Activated CD4-positive, alpha-beta T cell treated with anti-CD3 and anti-CD28 coated beads for 24 hours (primary cell): ENCODE measurements around the gene HSD17B3.
A peak's percentile ranks its signal among the peaks of the same experiment; 100 is the strongest.
"Not testable (repeated sequence)": the region's sequence is repeated elsewhere in the genome, so short reads cannot be mapped to it uniquely, and the experiment has no call there.

Source experiments
- DNase-seq, 2 donors: peaks; one replicate each; pipeline ENCODE4 v3.0.0-alpha.2; 2020; ENCODE audit warnings: low read depth in 2 of 2

The HSD17B3 gene

DNA sequence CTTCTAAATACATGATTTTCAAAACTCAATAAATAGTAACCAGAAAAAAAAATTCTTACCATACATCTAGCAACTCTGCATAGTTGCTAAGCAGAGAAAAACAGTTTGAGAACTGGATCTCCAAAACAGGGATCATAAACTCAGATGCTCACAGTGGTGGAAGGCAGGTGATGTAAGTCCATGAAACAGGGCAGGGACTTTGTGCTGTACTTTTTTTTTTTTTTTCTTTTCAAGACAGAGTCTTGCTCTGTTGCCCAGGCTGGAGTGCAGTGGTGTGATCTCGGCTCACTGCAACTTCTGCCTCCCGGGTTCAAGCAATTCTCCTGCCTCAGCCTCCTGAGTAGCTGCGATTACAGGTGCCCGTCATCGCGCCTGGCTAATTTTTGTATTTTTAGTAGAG lies 5.0 kb upstream of the HSD17B3 start:
- not testable (repeated sequence) for DNase-seq

DNA sequence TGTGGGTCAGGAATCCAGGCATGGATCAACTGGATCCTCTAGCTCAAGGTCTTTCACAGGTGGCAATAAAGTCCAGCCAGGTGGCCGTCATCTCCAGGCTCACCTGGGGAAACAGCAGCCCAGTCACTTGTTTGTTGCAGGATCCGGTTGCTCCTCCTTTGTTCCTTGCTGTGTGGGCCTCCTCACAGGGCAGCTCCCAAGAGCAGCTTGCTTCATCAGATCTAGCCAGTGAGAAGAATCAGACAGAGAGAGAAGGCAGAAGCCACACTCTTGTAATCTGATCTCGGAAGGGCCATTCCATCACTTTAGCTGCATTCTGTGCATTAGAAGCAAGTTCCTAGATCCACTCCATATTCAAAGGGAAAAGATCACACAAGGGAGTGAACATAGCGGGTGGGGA lies 3.2 kb upstream of the HSD17B3 start:
- no peak for DNase-seq

DNA sequence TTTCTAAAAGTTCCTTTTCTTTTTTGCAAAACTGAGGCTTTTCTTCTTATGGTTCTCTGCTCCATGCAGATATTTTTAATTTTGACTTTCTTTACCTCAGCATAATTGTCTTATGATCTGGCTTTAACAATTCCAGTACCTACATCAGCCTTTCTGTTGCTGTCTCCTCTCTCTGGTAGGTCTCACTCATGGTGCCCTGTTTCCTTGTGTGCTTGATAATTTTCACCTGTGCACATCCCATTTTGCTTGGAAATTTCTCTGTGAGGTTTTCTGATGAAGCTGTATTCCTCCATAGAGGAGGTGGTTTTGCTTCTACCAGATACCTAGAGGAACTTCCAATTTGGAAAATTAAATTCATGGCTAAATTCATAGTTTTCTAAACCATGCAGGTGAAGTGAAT lies 2.3 kb upstream of the HSD17B3 start:
- DNase-seq: no peak

DNA sequence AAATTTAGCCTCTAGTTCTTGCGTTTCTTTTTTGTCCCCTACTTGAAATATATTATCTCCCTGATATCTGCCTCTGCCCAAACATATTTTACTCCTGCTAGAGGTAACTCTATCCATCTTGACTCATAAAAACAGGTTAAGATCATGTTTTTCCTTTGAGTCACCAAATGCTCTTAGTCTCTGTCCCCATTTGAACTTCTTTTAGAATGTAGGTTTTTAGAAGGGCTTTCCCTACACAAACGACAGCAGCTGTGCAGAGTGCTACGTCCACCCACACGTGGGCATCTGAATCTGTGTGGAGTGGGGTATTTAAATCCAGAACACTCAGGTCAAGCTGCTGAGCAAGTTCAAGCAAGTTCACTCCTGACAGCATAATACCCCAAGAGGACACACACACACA lies 2.2 kb downstream of the HSD17B3 start:
- DNase-seq: no peak

DNA sequence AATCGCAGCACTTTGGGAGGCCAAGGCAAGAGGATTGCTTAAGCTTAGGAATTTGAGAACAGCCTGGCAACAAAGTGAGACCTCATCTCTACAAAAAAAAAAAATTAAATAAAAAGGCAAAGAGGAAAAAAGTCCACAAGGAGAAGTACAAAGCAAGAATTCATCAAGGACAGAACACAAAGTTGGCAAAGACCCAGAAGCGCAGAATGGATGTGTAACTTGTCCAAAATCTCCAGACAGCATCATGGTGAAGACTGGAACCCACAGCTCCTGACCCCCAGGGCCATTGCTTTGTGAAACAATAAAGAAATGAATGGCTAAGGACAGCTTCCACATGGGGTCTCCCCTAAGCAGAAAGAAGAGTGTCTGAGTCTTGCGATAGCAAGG lies 7.8 kb downstream of the HSD17B3 start:
- no peak for DNase-seq

DNA sequence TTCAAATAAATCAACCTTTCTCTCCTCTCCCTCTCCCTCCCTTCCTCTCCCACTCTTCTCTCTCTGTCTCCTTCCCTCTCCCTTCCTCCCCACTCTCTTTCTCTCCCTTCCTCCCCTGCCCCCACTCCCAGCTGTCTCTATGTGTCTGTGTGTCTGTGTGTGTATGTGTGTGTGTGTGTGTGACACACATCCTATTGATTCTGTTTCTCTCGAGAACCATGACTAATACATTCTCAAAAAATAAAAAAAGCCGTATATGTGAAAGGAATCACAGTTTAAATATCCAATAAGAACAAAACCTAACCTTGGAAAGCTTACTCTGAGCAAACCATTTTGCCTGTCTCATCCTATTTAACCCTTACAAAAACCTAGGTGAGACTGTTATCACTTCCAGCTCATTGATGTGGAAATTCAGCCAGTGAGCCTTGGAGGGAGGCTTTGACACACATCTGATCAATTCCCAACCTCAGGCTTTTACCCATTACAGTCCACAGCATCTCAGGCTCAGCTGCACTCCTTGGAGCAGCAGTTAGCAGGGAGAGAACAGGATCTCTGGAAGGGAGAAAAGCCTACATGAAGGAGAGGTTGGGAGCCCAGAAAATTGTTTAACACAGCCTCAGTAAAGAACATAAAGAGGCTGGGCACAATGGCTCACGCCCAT lies 8.3 kb downstream of the HSD17B3 start:
- DNase-seq: no peak

DNA sequence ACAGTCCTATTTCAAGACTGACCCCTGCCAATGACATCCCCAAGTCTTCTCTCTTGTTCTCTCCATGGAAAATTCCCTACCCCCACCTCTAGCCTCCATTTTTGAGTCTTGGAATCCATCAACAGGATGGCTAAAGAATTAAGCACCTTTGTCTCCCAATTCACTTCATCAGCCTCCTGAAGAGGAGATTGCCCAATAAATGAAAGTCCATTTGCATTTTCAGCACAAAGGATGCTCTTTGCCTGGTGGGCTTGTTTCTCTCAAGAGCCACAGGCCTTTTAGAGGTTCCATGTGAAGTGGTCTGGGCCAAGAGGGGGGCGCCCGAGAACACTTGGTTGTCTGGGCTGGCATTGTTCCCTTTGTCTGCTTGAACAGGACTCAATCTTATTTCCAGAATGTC lies 12.6 kb downstream of the HSD17B3 start:
- no peak for DNase-seq

DNA sequence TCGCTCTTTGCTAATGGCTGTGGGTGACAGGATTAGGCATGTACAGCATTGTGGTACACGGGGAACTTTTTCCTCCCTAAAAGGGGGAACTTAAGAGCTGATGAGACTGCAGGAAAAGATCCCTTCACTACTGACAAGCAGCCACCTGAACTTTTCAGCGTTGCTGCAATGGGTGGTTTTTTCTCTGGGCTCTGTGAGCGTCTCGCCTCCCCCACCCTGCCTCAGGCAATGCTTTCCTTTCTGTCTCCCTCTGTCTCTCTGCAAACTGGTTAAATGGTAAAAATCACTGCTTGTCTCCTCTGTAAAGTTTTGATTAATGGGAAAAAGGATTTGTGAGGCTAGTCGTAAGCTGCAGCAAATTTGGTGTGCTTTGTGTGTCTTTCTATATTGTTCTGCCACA lies 20.3 kb downstream of the HSD17B3 start:
- DNase-seq: no peak

DNA sequence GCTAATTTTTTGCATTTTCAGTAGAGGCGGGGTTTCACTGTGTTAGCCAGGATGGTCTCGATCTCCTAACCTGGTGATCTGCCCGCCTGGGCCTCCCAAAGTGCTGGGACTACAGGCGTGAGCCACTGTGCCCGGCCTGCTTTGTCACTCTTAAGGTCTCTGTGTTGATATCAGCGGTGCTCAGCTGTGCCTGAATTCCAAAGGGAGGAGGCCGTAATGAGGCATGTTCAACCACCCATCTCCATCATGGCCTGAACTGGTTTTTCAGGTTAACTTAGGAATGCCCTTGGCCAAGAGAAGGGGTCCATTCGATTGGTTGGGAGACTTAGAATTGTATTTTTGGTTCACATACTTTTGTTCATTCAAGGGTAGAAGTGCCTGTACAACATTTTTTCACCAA lies 22.0 kb downstream of the HSD17B3 start:
- no peak for DNase-seq

DNA sequence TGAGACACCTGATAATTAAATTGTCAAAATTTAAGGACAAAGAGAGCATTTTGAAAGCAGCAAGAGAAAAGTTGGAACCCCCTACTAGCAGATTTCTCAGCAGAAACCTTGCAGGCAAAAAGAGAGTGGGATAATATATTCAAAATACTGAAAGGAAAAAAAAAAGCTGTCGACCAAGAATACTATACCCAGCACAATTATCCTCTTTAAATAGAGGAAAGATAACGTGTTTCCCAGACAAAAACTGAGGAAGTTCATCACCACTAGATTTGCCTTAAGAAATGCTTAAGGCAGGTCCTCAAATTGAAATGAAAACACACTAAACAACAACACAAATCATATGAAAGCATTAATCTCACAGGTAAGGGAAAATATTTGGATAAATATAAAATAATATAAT lies 27.0 kb downstream of the HSD17B3 start:
- DNase-seq: no peak

DNA sequence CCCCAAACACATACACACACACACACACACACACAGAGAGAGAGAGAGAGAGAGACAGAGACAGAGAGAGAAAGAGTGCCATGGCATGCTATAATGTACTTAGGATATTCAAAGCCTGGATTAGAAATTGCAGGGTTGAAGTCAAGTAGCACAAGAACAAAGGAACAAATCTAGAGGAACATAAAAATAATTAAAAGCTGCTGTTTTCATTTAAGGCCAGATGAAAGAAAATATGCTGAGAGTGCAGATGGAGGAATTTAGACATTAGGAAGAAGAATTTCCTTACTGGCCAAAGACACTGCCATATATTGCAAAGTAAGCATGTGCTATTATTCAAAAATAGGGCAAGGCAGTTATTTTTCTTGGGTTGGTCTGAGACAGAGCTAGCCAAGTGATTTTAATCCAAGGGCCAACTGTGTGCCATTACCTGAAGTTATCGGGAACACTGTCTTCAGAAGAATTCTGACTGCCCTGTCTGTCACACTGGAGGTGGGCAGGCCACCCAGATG lies 31.7 kb downstream of the HSD17B3 start:
- DNase-seq: no peak

DNA sequence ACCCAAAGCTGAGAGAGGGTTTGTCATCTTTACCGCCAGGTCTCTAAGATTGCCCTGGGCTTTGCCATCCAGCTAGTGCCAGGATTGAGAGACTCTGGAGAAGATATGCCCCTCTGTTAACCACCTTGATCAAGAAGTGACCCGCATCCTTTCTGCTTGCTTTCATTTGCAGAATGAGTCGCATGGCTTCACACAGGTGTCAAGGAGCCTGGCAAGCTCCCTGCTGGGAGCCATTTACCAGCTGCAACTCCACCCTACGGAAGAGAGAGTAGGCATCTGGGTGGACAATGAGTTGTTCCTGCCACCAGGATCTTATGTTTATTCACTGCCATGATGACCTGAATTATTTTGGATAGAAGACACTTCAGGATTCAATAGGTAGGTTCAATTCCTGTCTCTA lies 43.0 kb downstream of the HSD17B3 start:
- DNase-seq: no peak

DNA sequence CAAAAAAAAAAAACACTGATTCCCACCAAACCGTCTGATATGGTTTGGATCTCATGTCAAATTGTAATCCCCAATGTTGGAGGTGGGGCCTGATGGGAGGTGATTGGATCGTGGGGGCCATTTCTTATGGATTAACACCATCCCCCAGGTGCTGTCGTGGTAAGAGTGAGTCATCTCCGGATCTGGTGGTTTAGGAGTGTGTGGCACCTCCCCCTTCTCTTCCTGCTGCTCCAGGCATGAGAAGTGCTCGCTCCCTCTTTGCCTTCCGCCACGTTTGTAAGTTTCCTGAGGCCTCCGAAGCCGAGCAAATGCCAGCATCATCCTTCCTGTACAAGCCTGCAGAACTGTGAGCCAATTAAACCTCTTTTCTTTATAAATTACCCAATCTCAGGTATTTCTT lies 45.2 kb downstream of the HSD17B3 start:
- DNase-seq: no peak

DNA sequence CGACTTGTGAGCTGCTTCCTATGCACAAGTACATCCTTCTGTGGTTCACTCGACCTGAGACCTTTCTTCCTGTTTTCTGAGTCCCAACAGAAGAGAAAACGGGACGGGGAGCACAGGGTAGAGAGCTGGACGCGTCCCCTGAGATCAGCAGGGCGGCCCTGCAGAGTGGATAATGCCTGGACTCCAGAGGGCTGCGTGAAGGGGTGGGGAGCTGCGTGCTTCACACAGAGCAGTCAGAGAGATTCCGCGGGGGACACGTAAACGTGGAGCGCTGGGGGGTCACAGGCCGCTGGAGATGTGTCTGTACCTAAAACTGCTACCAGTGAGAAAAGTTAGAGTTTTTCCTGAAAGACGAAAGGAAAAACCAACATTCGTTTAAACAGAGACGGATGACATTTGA lies 46.3 kb downstream of the HSD17B3 start:
- DNase-seq: no peak

DNA sequence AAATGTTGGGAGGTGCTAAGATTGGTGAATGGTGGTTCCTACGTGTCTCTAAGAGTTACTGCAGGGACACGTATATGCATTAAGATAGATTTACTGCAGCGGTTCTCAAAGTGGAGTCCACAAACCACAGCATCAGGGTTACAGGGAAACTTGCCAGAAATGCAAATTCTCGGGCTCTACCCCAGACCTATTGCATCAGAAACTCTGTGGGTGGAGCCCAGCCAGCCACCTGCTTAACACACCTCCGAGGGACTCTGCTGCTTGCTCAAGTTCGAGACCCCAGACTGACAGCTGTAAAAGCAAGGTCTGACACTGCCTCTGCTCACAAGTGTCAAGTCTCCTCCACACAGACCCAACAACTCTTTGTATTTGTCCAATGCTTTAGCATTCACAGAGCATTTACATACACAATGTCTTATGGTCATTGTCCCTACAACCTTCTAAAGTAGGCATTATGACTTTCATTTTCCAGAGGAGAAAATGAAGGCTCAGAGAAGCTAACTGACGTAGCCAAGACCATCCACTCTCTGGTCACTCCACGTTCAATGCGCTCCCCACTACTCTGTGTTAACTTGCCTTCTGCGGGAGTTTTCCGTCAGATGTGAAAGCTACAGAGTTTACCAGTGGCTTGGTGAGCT lies 48.8 kb downstream of the HSD17B3 start:
- no peak for DNase-seq

DNA sequence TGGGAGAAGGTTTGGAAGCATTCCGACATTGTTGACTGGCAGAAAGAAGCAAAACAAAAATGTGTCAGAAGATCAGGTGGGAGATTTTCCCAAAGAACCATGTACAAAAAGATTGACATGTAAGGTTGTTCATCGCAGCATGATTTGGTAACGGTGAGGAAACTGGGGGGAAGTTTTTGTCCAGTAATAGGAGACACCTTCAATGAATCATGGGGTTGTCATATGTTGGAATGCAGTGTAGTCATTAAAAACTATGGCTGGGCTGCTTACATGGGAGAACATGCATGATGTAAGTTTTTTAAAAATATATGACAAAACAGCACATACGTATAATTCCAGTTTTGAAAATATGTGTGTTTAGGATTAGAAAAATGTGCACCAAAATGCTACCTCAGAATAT lies 50.5 kb downstream of the HSD17B3 start:
- no peak for DNase-seq

DNA sequence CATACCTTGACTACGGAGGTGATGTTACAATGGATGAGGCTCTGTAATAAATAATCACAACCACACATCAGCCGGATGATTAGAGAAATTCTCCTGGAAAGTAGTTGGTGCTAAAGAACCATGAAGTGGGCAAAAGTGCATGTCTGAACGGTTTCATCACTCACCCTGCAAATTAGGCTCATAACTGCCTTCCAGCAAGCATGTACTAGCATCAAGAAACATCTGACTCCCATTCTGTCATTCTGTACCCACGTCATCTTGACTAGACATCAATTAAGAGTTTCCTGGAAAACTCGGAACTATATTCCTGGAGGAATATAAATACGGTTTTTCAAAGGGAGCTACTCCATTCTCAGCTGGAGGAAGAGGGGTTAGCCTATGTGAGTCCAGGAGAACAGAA lies 52.2 kb downstream of the HSD17B3 start:
- no peak for DNase-seq

DNA sequence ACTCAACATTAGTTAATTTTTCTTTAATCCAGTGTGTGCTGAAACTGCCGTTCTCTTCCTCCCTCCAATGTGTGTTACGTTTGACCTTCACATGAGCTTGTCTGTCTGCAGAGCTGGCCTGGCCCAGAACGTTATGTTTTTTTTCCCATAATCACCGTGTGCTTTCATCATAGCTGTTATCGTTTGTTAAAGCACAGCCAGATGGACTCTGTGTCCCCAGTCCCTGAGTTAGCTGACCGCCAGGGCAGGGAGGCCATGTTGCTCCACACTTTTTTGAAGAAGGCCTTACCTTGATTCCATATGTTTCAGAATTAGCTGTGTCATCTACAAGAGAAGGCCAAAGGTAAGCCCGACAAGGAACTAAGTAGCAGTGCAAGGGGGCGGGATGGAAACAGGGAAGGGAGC lies 55.7 kb downstream of the HSD17B3 start:
- DNase-seq: no peak

DNA sequence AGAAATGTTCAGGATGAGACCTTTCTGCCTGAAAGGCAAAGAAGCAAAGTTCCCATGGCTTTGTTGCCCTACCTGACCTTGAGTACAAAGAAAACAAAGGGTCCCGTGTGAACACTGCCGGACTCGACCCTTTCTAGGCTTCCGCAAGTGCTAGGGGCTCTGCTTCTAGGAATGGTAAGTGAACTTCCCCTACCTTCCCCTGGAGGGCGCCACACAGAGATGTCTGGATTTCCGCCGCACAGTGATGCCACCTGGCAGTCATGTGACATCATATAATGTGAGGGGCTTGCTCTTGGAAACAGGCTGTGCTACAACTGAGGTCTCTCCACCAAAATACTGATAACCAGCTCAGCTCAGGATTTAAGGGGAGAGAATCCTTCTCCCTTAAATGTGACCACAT lies 56.6 kb downstream of the HSD17B3 start:
- DNase-seq: peak in 1 of 2 donors; percentile 2

DNA sequence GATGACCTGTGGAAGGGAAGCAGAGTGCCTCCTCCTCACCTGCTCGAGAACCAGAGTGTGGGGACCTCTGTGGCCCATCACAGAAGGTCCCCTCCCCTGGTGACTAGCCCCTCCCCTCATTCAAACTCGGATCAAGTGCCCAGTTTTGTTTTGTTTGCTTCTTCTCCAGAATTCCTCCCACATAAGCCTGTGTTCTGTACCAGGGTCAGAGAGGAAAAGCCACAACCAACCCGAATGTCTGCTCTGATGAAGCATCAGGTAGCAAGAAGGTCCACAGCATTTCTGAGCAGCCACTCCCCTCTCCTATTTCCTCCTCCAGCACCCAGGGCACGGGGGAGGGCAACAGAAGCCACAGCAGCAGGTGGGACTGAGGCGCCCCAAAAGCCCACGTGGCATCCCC lies 58.2 kb downstream of the HSD17B3 start:
- no peak for DNase-seq

DNA sequence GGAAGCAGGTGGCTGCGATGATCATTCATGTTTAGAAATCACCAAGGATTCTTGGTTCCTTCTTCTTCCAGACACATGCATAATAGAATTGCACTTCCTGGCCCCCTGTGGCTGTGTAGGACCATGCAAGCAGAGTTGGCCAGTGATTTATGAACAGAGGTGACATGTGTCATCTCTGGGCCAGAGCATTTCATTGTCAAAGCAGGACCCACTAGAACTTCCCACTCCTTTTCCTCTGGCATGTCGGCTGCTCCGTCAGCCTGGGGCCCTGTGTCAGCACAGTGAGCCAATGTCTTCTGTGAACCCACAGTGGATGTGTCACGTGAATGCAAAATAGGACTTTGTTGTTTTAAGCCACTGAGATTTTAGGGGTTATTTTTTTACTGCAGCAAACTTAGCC lies 59.2 kb downstream of the HSD17B3 start:
- no peak for DNase-seq

DNA sequence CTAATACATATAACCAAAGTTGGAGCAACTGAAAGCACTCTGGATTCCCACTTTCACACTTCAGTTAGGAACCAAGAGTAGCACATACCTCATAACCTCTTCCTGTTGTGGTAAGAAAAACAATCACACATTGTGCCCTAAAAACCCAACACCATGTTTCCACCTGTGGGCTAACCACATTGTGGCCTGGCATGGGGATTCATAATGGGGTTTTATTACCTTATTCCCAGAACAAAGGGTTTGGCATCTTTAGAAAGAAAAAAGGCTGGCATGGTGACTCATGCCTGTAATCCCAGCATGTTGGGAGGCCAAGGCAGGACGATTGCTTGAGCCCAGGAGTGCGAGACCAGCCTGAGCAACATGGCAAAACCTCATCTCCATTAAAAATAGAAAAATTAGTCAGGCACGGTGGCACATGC lies 60.6 kb downstream of the HSD17B3 start:
- DNase-seq: peak; percentile 7 to 63

DNA sequence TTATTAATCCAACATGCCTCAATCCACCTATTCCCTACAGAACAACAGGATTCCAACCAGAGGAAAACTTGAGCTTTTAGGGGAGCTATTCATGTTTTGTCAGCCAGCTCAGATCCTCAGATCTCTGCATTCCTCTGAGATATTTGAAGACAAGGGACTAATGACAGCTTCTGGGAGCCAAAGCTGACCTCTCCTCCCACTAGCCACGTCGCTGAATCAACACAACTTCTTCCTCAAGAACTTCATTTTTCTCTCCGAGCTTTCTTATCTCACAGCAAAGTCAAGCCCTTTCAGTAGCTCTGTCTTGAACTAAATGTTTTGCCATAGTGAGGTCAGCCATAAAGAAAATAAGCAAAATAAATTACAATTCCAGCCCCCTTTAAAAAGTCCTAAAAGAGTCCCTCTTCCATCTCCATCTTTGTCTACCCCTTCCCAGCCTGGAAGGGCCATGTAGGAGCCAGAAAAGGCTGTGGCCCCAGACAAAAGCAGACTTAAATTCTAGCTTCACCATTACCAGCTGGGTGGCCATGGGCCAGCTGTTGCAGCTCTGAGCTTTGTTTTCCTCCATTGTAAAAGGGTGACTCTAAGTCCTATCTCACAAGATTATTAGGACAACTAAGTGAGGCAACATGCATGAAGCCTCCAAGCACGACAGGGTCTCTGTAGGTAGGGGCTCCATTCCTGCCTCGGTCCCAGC lies 65.0 kb downstream of the HSD17B3 start:
- DNase-seq: no peak
